Measurements from ENCODE around the gene TOGARAM1.

- TF ChIP-seq NR2C2 (CRISPR knock-in tag; IDR thresholded peaks at IDR 0.05) = no peak
- TF ChIP-seq, protein P1, sequence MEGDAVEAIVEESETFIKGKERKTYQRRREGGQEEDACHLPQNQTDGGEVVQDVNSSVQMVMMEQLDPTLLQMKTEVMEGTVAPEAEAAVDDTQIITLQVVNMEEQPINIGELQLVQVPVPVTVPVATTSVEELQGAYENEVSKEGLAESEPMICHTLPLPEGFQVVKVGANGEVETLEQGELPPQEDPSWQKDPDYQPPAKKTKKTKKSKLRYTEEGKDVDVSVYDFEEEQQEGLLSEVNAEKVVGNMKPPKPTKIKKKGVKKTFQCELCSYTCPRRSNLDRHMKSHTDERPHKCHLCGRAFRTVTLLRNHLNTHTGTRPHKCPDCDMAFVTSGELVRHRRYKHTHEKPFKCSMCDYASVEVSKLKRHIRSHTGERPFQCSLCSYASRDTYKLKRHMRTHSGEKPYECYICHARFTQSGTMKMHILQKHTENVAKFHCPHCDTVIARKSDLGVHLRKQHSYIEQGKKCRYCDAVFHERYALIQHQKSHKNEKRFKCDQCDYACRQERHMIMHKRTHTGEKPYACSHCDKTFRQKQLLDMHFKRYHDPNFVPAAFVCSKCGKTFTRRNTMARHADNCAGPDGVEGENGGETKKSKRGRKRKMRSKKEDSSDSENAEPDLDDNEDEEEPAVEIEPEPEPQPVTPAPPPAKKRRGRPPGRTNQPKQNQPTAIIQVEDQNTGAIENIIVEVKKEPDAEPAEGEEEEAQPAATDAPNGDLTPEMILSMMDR (IDR thresholded peaks at IDR 0.05) = no peak
- TF ChIP-seq, protein P2, sequence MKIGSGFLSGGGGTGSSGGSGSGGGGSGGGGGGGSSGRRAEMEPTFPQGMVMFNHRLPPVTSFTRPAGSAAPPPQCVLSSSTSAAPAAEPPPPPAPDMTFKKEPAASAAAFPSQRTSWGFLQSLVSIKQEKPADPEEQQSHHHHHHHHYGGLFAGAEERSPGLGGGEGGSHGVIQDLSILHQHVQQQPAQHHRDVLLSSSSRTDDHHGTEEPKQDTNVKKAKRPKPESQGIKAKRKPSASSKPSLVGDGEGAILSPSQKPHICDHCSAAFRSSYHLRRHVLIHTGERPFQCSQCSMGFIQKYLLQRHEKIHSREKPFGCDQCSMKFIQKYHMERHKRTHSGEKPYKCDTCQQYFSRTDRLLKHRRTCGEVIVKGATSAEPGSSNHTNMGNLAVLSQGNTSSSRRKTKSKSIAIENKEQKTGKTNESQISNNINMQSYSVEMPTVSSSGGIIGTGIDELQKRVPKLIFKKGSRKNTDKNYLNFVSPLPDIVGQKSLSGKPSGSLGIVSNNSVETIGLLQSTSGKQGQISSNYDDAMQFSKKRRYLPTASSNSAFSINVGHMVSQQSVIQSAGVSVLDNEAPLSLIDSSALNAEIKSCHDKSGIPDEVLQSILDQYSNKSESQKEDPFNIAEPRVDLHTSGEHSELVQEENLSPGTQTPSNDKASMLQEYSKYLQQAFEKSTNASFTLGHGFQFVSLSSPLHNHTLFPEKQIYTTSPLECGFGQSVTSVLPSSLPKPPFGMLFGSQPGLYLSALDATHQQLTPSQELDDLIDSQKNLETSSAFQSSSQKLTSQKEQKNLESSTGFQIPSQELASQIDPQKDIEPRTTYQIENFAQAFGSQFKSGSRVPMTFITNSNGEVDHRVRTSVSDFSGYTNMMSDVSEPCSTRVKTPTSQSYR (CRISPR knock-in tag; IDR thresholded peaks at IDR 0.05) = no peak
- TF ChIP-seq SMAD3 (CRISPR knock-in tag; IDR thresholded peaks at IDR 0.05; ENCODE audit: borderline replicate concordance) = no peak
- TF ChIP-seq, protein P3, sequence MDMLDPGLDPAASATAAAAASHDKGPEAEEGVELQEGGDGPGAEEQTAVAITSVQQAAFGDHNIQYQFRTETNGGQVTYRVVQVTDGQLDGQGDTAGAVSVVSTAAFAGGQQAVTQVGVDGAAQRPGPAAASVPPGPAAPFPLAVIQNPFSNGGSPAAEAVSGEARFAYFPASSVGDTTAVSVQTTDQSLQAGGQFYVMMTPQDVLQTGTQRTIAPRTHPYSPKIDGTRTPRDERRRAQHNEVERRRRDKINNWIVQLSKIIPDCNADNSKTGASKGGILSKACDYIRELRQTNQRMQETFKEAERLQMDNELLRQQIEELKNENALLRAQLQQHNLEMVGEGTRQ (CRISPR knock-in tag; IDR thresholded peaks at IDR 0.05) = no peak
- no peak for TF ChIP-seq E2F4 (CRISPR knock-in tag; IDR thresholded peaks at IDR 0.05; ENCODE audit: borderline replicate concordance, low read depth)
- no peak for TF ChIP-seq PRDM15 (CRISPR knock-in tag; IDR thresholded peaks at IDR 0.05)
- no peak for TF ChIP-seq ZNF138 (CRISPR knock-in tag; conservative IDR thresholded peaks at IDR 0.05)
- no peak for TF ChIP-seq NFE2L1 (CRISPR knock-in tag; IDR thresholded peaks at IDR 0.05)
These were observed 16.7 kb upstream of the TOGARAM1 start for GRCh38 chr14:44945264-44945663.

Data from WTC11 (cell line).